Measurements from ENCODE around the gene THOP1.

GRCh38 chr19:2834294-2834871, 49.1 kb downstream of the THOP1 start:
- TF ChIP-seq, protein P1, sequence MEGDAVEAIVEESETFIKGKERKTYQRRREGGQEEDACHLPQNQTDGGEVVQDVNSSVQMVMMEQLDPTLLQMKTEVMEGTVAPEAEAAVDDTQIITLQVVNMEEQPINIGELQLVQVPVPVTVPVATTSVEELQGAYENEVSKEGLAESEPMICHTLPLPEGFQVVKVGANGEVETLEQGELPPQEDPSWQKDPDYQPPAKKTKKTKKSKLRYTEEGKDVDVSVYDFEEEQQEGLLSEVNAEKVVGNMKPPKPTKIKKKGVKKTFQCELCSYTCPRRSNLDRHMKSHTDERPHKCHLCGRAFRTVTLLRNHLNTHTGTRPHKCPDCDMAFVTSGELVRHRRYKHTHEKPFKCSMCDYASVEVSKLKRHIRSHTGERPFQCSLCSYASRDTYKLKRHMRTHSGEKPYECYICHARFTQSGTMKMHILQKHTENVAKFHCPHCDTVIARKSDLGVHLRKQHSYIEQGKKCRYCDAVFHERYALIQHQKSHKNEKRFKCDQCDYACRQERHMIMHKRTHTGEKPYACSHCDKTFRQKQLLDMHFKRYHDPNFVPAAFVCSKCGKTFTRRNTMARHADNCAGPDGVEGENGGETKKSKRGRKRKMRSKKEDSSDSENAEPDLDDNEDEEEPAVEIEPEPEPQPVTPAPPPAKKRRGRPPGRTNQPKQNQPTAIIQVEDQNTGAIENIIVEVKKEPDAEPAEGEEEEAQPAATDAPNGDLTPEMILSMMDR (IDR thresholded peaks at IDR 0.05; ENCODE audit: low read depth, low read length, poor library complexity, severe bottlenecking) = no peak
- TF ChIP-seq EZH2phosphoT487 (IDR thresholded peaks at IDR 0.05; ENCODE audit: borderline replicate concordance, low read length) = no peak
